Measurements from ENCODE around the gene UXS1. TPM values are rescaled to one million over a fixed set of nuclear protein-coding genes. Genes with fewer than 3 reads are reported as not detected.

Gene UXS1
- total RNA-seq, 1 donor from 2014 or later: 58.5 TPM

GRCh38 chr2:106116248-106116647, 77.9 kb downstream of the UXS1 start:
- no peak for TF ChIP-seq CTCF (conservative IDR thresholded peaks at IDR 0.05)
- DNase-seq (ENCODE audit: extremely low spot score, unreplicated experiment): no peak
- Mint-ChIP-seq H3K27ac (no peak overlapping the region), H3K9me3 (no peaks in the 10 kb centered on the region), H3K4me3 (no peak overlapping the region), H3K27me3 (no peaks in the 10 kb centered on the region), H3K36me3 (peaks cover 26% of the 10 kb centered on the region), H3K4me1 (ENCODE audit: unreplicated experiment) (peaks cover 16% of the 10 kb centered on the region)

GRCh38 chr2:106115665-106116064, 78.4 kb downstream of the UXS1 start:
- H3K4me3 Mint-ChIP-seq: no peak overlapping the region
- DNase-seq (ENCODE audit: extremely low spot score, unreplicated experiment): no peak
- H3K27ac Mint-ChIP-seq: no peak overlapping the region
- H3K9me3 Mint-ChIP-seq: no peaks in the 10 kb centered on the region
- H3K4me1 Mint-ChIP-seq (ENCODE audit: unreplicated experiment): peaks cover 19% of the 10 kb centered on the region
- TF ChIP-seq CTCF (conservative IDR thresholded peaks at IDR 0.05): no peak
- peaks cover 31% of the 10 kb centered on the region for H3K36me3 Mint-ChIP-seq
- H3K27me3 Mint-ChIP-seq: no peaks in the 10 kb centered on the region

GRCh38 chr2:106115250-106115649, 78.9 kb downstream of the UXS1 start:
- Mint-ChIP-seq H3K36me3 (peaks cover 35% of the 10 kb centered on the region), H3K4me1 (ENCODE audit: unreplicated experiment) (peaks cover 21% of the 10 kb centered on the region), H3K27me3 (no peaks in the 10 kb centered on the region), H3K27ac (no peak overlapping the region), H3K9me3 (no peaks in the 10 kb centered on the region), H3K4me3 (no peak overlapping the region)
- no peak for DNase-seq (ENCODE audit: extremely low spot score, unreplicated experiment)
- no peak for TF ChIP-seq CTCF (conservative IDR thresholded peaks at IDR 0.05)

GRCh38 chr2:106114166-106114565, 79.9 kb downstream of the UXS1 start:
- no peaks in the 10 kb centered on the region for H3K9me3 Mint-ChIP-seq
- H3K27me3 Mint-ChIP-seq: no peaks in the 10 kb centered on the region
- no peak overlapping the region for H3K4me3 Mint-ChIP-seq
- no peak for TF ChIP-seq CTCF (conservative IDR thresholded peaks at IDR 0.05)
- no peak overlapping the region for H3K27ac Mint-ChIP-seq
- DNase-seq (ENCODE audit: extremely low spot score, unreplicated experiment): no peak
- peaks cover 35% of the 10 kb centered on the region for H3K36me3 Mint-ChIP-seq
- peaks cover 21% of the 10 kb centered on the region for H3K4me1 Mint-ChIP-seq (ENCODE audit: unreplicated experiment)

- DNase-seq (ENCODE audit: extremely low spot score, unreplicated experiment): no peak
Observed at GRCh38 chr2:106113361-106113966, 80.6 kb downstream of the UXS1 start.

More at GRCh38 chr2:106113361-106113966, 80.6 kb downstream of the UXS1 start:
- Mint-ChIP-seq H3K9me3 (no peaks in the 10 kb centered on the region), H3K4me3 (no peak overlapping the region), H3K27ac (no peak overlapping the region), H3K36me3 (peaks cover 35% of the 10 kb centered on the region), H3K27me3 (no peaks in the 10 kb centered on the region), H3K4me1 (ENCODE audit: unreplicated experiment) (peaks cover 17% of the 10 kb centered on the region)
- no peak for TF ChIP-seq CTCF (conservative IDR thresholded peaks at IDR 0.05)
